ENCODE measurements around the gene KLHL26.

KLHL26 gene

GRCh38 chr19:18667531-18668251, 30.9 kb downstream of the KLHL26 start:
- no peak overlapping the region for H2BK15ac ChIP-seq (ENCODE audit: low read length)
- no CpG with 5 or more reads among the region's 55 CpGs for WGBS, 2 donors (ENCODE audit: extremely low coverage in 2 of 2, insufficient read length in 2 of 2, insufficient replicate concordance in 1 of 2)
- no peak overlapping the region for H2AK5ac ChIP-seq (ENCODE audit: low read depth, low read length)
- peak overlapping the region; percentile 79 for H4K91ac ChIP-seq (ENCODE audit: low read depth, low read length, poor library complexity)
- H4K8ac ChIP-seq (ENCODE audit: low read depth, low read length): no peak overlapping the region
- no peak overlapping the region for H3K4me2 ChIP-seq (ENCODE audit: insufficient read depth, low read length, poor library complexity, severe bottlenecking)
- H2BK120ac ChIP-seq (ENCODE audit: low read depth, low read length): no peak overlapping the region
- H3K27me3 ChIP-seq (ENCODE audit: control insufficient read depth in 3 of 3, insufficient read depth in 3 of 3, low read depth in 1 of 3, low read length in 3 of 3): no peaks in the 10 kb centered on the region
- H2BK5ac ChIP-seq (ENCODE audit: low read length): no peak overlapping the region
- no peak overlapping the region for H3K27ac ChIP-seq (replicated peaks; ENCODE audit: low read length)
- peaks cover 15 to 55% of the 10 kb centered on the region in 2 donors for H3K36me3 ChIP-seq (replicated peaks in 1 of 2; ENCODE audit: control insufficient read depth in 2 of 2, insufficient read depth in 2 of 2, low read length in 2 of 2)
- H3K9me3 ChIP-seq (replicated peaks in 1 of 2; ENCODE audit: control insufficient read depth in 2 of 2, insufficient read depth in 1 of 2, low read depth in 1 of 2, low read length in 2 of 2): peaks cover 0 to 2% of the 10 kb centered on the region in 2 donors
- H2BK12ac ChIP-seq (ENCODE audit: low read length): peak overlapping the region; percentile 73
- H3K14ac ChIP-seq (ENCODE audit: low read length): no peak overlapping the region
- peaks cover 11% of the 10 kb centered on the region for H3K79me1 ChIP-seq (ENCODE audit: low read depth, low read length)
- no peak overlapping the region for H2AFZ ChIP-seq (ENCODE audit: low read length)
- DNase-seq (ENCODE audit: low spot score): no peak
- H3K4me3 ChIP-seq (ENCODE audit: low read length in 2 of 2): no peak overlapping the region
- no peak overlapping the region for H3K4ac ChIP-seq (ENCODE audit: low read length)
- peak overlapping the region; percentile 99 for H3K23ac ChIP-seq (ENCODE audit: low read depth, low read length, poor library complexity)
- peaks cover 11 to 12% of the 10 kb centered on the region in 2 donors for H3K4me1 ChIP-seq (ENCODE audit: control insufficient read depth in 2 of 2, insufficient read depth in 1 of 2, low read depth in 1 of 2, low read length in 2 of 2)
- no peak overlapping the region for H3K18ac ChIP-seq (ENCODE audit: low read length)
- peak overlapping the region; percentile 63 for H3K9ac ChIP-seq (ENCODE audit: low read depth, low read length, poor library complexity)

GRCh38 chr19:18668252-18668631, 31.4 kb downstream of the KLHL26 start:
- no peak overlapping the region for H4K91ac ChIP-seq (ENCODE audit: low read depth, low read length, poor library complexity)
- no peak overlapping the region for H4K8ac ChIP-seq (ENCODE audit: low read depth, low read length)
- H2BK120ac ChIP-seq (ENCODE audit: low read depth, low read length): no peak overlapping the region
- no peak overlapping the region for H3K27ac ChIP-seq (replicated peaks; ENCODE audit: low read length)
- H2BK15ac ChIP-seq (ENCODE audit: low read length): no peak overlapping the region
- DNase-seq (ENCODE audit: low spot score): no peak
- H3K9me3 ChIP-seq (replicated peaks in 1 of 2; ENCODE audit: control insufficient read depth in 2 of 2, insufficient read depth in 1 of 2, low read depth in 1 of 2, low read length in 2 of 2): peaks cover 0 to 2% of the 10 kb centered on the region in 2 donors
- no peak overlapping the region for H3K9ac ChIP-seq (ENCODE audit: low read depth, low read length, poor library complexity)
- H2AK5ac ChIP-seq (ENCODE audit: low read depth, low read length): no peak overlapping the region
- H3K4me3 ChIP-seq (ENCODE audit: low read length in 2 of 2): no peak overlapping the region
- no peak overlapping the region for H2BK5ac ChIP-seq (ENCODE audit: low read length)
- H3K4ac ChIP-seq (ENCODE audit: low read length): no peak overlapping the region
- peaks cover 15 to 55% of the 10 kb centered on the region in 2 donors for H3K36me3 ChIP-seq (replicated peaks in 1 of 2; ENCODE audit: control insufficient read depth in 2 of 2, insufficient read depth in 2 of 2, low read length in 2 of 2)
- H2AFZ ChIP-seq (ENCODE audit: low read length): no peak overlapping the region
- H3K4me2 ChIP-seq (ENCODE audit: insufficient read depth, low read length, poor library complexity, severe bottlenecking): no peak overlapping the region
- no CpG with 5 or more reads among the region's 38 CpGs for WGBS, 2 donors (ENCODE audit: extremely low coverage in 2 of 2, insufficient read length in 2 of 2, insufficient replicate concordance in 1 of 2)
- peaks cover 11% of the 10 kb centered on the region for H3K79me1 ChIP-seq (ENCODE audit: low read depth, low read length)
- H3K18ac ChIP-seq (ENCODE audit: low read length): no peak overlapping the region
- peaks cover 6 to 9% of the 10 kb centered on the region in 2 donors for H3K4me1 ChIP-seq (ENCODE audit: control insufficient read depth in 2 of 2, insufficient read depth in 1 of 2, low read depth in 1 of 2, low read length in 2 of 2)
- peak overlapping the region; percentile 41 for H2BK12ac ChIP-seq (ENCODE audit: low read length)
- peak overlapping the region; percentile 85 for H3K23ac ChIP-seq (ENCODE audit: low read depth, low read length, poor library complexity)
- H3K27me3 ChIP-seq (ENCODE audit: control insufficient read depth in 3 of 3, insufficient read depth in 3 of 3, low read depth in 1 of 3, low read length in 3 of 3): no peaks in the 10 kb centered on the region
- peak overlapping the region; percentile 21 for H3K14ac ChIP-seq (ENCODE audit: low read length)

- peaks cover 0 to 2% of the 10 kb centered on the region in 2 donors for H3K9me3 ChIP-seq (replicated peaks in 1 of 2; ENCODE audit: control insufficient read depth in 2 of 2, insufficient read depth in 1 of 2, low read depth in 1 of 2, low read length in 2 of 2)
- no peak overlapping the region for H3K4me3 ChIP-seq (ENCODE audit: low read length in 2 of 2)
- H3K4ac ChIP-seq (ENCODE audit: low read length): no peak overlapping the region
- H3K27me3 ChIP-seq (ENCODE audit: control insufficient read depth in 3 of 3, insufficient read depth in 3 of 3, low read depth in 1 of 3, low read length in 3 of 3): no peaks in the 10 kb centered on the region
- H2AFZ ChIP-seq (ENCODE audit: low read length): no peak overlapping the region
- no peak overlapping the region for H2BK15ac ChIP-seq (ENCODE audit: low read length)
- H2BK120ac ChIP-seq (ENCODE audit: low read depth, low read length): no peak overlapping the region
- peaks cover 15 to 54% of the 10 kb centered on the region in 2 donors for H3K36me3 ChIP-seq (replicated peaks in 1 of 2; ENCODE audit: control insufficient read depth in 2 of 2, insufficient read depth in 2 of 2, low read length in 2 of 2)
- no peak overlapping the region for H2AK5ac ChIP-seq (ENCODE audit: low read depth, low read length)
- H3K4me1 ChIP-seq (ENCODE audit: control insufficient read depth in 2 of 2, insufficient read depth in 1 of 2, low read depth in 1 of 2, low read length in 2 of 2): peaks cover 3 to 7% of the 10 kb centered on the region in 2 donors
- peak overlapping the region; percentile 21 for H3K14ac ChIP-seq (ENCODE audit: low read length)
- H4K91ac ChIP-seq (ENCODE audit: low read depth, low read length, poor library complexity): no peak overlapping the region
- no CpG with 5 or more reads among the region's 58 CpGs for WGBS, 2 donors (ENCODE audit: extremely low coverage in 2 of 2, insufficient read length in 2 of 2, insufficient replicate concordance in 1 of 2)
- H3K9ac ChIP-seq (ENCODE audit: low read depth, low read length, poor library complexity): no peak overlapping the region
- peaks cover 11% of the 10 kb centered on the region for H3K79me1 ChIP-seq (ENCODE audit: low read depth, low read length)
- H2BK5ac ChIP-seq (ENCODE audit: low read length): no peak overlapping the region
- H2BK12ac ChIP-seq (ENCODE audit: low read length): no peak overlapping the region
- no peak overlapping the region for H4K8ac ChIP-seq (ENCODE audit: low read depth, low read length)
- H3K27ac ChIP-seq (replicated peaks; ENCODE audit: low read length): no peak overlapping the region
- H3K18ac ChIP-seq (ENCODE audit: low read length): no peak overlapping the region
- H3K23ac ChIP-seq (ENCODE audit: low read depth, low read length, poor library complexity): no peak overlapping the region
- no peak for DNase-seq (ENCODE audit: low spot score)
- no peak overlapping the region for H3K4me2 ChIP-seq (ENCODE audit: insufficient read depth, low read length, poor library complexity, severe bottlenecking)
Measured at GRCh38 chr19:18668744-18669523, 32.1 kb downstream of the KLHL26 start.

- no peak overlapping the region for H4K91ac ChIP-seq (ENCODE audit: low read depth, low read length, poor library complexity)
- no peak overlapping the region for H3K4me3 ChIP-seq (ENCODE audit: low read length in 2 of 2)
- no peak overlapping the region for H2AK5ac ChIP-seq (ENCODE audit: low read depth, low read length)
- peaks cover 13 to 51% of the 10 kb centered on the region in 2 donors for H3K36me3 ChIP-seq (replicated peaks in 1 of 2; ENCODE audit: control insufficient read depth in 2 of 2, insufficient read depth in 2 of 2, low read length in 2 of 2)
- WGBS, 2 donors (ENCODE audit: extremely low coverage in 2 of 2, insufficient read length in 2 of 2, insufficient replicate concordance in 1 of 2): no CpG with 5 or more reads among the region's 12 CpGs
- no peak overlapping the region for H2BK120ac ChIP-seq (ENCODE audit: low read depth, low read length)
- H3K4me1 ChIP-seq (ENCODE audit: control insufficient read depth in 2 of 2, insufficient read depth in 1 of 2, low read depth in 1 of 2, low read length in 2 of 2): peaks cover 0 to 7% of the 10 kb centered on the region in 2 donors
- no peak overlapping the region for H3K4ac ChIP-seq (ENCODE audit: low read length)
- no peak overlapping the region for H4K8ac ChIP-seq (ENCODE audit: low read depth, low read length)
- H3K9ac ChIP-seq (ENCODE audit: low read depth, low read length, poor library complexity): no peak overlapping the region
- H3K14ac ChIP-seq (ENCODE audit: low read length): no peak overlapping the region
- H3K4me2 ChIP-seq (ENCODE audit: insufficient read depth, low read length, poor library complexity, severe bottlenecking): no peak overlapping the region
- H2BK5ac ChIP-seq (ENCODE audit: low read length): no peak overlapping the region
- peaks cover 0 to 2% of the 10 kb centered on the region in 2 donors for H3K9me3 ChIP-seq (replicated peaks in 1 of 2; ENCODE audit: control insufficient read depth in 2 of 2, insufficient read depth in 1 of 2, low read depth in 1 of 2, low read length in 2 of 2)
- H3K18ac ChIP-seq (ENCODE audit: low read length): peak overlapping the region; percentile 41
- H2BK12ac ChIP-seq (ENCODE audit: low read length): no peak overlapping the region
- no peaks in the 10 kb centered on the region for H3K27me3 ChIP-seq (ENCODE audit: control insufficient read depth in 3 of 3, insufficient read depth in 3 of 3, low read depth in 1 of 3, low read length in 3 of 3)
- no peak for DNase-seq (ENCODE audit: low spot score)
- H2AFZ ChIP-seq (ENCODE audit: low read length): no peak overlapping the region
- H3K23ac ChIP-seq (ENCODE audit: low read depth, low read length, poor library complexity): no peak overlapping the region
- H3K27ac ChIP-seq (replicated peaks; ENCODE audit: low read length): no peak overlapping the region
- H2BK15ac ChIP-seq (ENCODE audit: low read length): no peak overlapping the region
- peaks cover 8% of the 10 kb centered on the region for H3K79me1 ChIP-seq (ENCODE audit: low read depth, low read length)
Measured at GRCh38 chr19:18669524-18669817, 32.6 kb downstream of the KLHL26 start.

Data from neuronal stem cell (in vitro differentiated cells).